Stimulated activated CD8-positive, alpha-beta memory T cell treated with anti-CD3 and anti-CD28 coated beads, Interleukin-7, amount 100 ng/mL, for 4 hours (primary cell): ENCODE results near the gene TSPAN18.

Experiments used
- DNase-seq, 2 donors: peaks; one replicate each; pipeline ENCODE4 v3.0.0-alpha.2; 2020; ENCODE audit warnings: low read depth in 2 of 2

The TSPAN18 gene

DNA sequence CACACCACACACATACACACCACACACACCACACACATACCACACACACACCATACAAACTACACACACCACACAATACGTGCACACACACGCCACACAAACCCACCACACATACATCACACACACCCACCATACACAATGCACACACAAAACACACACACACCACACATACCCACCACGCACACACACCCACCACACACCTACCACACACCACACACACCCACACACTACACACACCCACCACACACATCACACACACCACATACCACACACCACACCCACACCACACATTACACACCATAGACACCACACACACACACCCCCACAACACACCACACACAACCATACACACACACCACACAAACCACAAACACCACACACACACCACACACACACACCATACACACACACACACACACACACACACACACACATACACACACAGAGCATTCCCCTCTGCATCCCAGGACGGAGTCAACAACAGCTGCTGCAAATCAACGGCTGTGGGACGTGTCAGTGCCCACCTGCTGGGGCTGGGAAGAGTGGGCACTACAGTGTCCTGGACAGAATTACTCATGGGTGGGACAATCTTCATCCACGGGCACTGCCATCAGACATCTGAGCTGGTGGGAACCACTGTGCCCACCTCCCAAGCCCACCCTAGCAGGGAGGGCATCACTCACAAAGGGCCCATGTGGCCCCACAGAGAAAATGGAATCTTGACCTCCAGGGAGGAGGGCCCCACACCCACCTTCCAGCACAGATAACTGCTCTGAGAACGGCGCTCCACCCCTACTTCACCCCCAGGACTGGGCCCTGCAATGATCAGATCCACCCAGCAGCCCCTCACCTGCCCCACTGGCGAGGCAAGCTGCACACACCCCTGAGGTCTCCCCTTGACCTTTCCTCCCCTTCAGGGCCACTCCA, 215.5 kb downstream of the TSPAN18 start:
- DNase-seq = no peak

DNA sequence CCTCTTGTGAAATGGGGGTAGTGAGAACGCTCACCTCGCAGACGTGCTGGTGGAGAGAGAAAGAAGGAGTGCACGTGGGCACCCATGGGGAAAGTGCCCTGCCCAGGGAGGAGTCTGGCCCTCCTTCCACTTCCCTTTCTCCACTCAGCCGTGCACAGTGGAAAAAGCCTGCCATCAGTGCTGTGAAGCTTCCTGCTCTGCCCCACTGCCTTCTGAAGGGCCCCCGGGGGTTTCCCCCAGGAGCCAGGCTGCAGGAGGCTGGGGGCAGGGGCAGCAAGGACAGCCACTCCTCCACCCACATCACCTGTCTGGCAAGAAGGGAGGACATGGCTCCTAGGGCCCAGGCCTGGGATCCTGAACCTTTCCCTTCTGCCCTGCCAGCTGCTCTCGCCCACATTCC, 216.4 kb downstream of the TSPAN18 start:
- DNase-seq = peak in 1 of 2 donors; percentile 37

DNA sequence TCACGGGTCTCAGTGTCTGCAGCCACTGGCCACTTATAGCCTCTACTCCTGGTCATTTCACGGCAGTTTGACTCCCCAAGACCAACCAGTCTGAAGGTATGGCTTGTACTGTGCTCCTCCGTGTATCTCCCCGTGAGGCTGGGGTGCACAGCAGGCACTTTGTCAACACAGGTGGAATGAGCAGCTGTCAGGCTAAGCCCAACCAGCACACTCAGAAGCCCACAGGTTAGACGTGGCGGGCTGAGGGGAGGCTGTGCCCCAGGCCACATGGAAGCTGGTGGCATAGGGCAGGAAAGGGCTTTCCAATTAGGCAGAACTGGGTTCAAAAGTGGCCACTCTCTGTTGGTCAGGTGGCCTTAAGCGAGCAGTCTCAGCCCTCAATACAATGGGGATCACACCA, 216.9 kb downstream of the TSPAN18 start:
- no peak for DNase-seq

DNA sequence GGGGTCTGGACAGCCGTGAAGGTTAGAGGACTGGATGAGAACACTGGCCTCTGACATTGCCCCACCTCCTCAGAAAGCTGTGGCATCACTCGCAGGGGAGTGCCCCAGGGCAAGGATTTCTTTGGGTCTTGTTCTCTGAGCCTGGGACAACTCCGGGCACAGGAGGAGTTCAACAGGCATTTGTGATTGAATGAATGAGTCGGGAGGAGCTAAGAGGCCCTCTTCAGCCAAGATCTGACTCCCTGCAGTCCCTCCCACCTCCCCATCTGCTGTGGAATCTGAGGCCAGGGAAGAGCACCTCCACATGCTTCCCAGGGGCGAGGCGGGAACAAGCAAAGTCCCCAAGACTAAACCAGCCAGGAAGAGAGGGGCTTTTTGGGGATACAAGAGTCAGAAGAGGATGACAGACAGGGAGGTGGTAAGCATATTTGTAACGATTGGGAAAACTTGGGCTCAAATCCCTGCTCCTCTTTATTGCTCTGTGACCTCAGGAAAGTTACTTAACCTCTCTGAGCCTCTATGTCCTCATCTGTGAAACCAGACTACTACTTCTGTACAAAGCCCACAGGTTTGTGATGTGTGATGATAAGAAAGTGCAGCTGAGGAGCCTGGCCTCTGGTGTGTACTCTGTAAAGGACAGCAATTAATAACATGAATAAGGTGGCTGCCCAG, 217.6 kb downstream of the TSPAN18 start:
- DNase-seq = no peak

DNA sequence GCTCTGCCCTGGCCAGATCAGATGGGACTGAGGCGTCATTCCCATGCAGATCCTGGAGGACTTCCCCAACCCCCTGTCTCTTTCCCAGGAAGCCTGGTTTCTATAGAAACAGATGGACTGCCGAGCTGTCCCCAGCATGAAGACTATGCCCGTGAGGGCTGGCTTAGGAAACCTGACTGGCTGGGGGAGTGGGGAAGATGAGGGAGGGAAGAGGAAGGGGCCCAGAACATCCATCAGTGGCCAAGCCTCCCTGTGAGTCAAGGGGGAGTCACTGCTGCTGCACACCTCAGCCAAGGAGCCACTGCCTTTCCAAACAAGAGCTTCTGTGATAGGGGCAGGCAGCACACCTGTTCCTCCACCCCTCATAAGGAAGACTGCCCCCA, 218.1 kb downstream of the TSPAN18 start:
- DNase-seq = no peak

DNA sequence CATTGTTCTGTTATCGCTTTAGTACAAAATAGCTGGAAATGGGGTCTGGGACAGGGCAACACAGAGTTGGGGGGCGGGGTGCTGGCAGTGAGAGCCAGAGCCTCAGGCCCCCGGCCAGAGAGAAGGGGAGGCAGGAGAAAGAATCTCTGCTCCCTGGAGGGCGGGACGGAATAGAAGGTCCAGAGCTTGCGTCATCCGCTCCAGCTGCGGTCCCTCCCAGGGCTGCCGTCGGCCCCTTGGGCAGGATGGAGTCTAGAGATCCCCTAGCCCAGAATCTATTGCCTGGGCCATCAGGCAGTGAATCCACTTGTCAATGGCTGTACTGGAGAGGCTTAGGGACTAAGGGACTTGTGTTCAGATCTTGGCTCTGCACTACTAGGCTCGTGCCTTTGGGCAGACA, 218.9 kb downstream of the TSPAN18 start:
- no peak for DNase-seq

DNA sequence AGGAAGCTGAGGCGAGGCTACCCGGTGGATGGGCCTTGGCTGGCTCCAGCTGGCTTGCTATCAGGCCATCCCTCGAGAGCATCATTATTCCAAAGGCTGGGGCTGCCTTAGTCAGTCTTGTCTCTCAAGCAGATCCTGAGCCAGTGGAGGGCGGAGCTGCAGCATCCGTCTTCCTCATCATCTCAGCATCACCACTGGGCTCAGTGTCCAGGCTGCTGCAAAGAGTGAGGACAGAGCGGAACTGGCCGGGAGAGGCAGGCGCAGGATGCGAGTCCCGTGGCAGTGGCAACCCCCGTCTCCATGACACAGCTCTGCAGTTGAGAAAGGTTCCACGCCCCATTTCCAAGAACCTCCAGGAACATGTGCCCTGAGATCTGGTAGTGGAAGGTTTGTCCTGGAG, 219.5 kb downstream of the TSPAN18 start:
- no peak for DNase-seq

DNA sequence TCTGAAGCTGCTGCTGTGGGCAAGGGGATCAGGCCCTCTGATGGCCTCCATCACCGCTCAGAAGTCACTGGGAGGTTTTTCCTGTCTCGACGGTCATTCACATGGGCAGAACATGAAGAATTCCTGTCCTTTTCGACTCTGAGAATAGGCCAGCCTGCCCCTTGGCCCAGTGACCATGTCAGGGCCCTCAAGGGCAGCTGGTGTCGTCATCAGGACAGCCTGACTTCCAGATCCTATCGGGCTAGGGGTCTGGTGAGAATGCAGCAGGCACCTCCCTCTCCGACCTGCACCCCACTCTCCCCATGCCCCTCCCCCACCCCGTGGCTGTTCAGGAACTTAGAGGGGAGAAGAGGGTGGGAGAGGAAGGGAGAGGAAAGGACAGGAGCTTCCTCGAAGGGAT, 220.4 kb downstream of the TSPAN18 start:
- DNase-seq = no peak

DNA sequence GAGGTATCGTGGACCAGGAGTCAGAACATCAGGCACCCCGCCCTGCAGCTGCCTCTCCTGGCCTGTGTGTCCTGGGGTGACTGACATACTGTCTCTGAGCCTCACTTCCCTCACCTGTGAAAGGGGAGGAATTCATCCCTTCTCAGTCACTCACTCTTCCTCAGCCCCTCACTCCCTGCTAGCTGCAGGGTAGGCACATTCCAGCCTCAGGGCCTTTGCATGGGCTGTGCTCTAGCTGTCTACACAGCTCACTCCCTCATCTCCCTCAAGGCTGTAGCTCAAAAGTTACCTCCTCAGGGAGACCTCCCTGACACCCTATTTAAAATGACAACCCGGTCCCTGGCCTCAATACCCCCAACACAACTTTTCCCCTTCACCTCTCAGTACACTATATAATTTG, 221.4 kb downstream of the TSPAN18 start:
- DNase-seq = no peak

DNA sequence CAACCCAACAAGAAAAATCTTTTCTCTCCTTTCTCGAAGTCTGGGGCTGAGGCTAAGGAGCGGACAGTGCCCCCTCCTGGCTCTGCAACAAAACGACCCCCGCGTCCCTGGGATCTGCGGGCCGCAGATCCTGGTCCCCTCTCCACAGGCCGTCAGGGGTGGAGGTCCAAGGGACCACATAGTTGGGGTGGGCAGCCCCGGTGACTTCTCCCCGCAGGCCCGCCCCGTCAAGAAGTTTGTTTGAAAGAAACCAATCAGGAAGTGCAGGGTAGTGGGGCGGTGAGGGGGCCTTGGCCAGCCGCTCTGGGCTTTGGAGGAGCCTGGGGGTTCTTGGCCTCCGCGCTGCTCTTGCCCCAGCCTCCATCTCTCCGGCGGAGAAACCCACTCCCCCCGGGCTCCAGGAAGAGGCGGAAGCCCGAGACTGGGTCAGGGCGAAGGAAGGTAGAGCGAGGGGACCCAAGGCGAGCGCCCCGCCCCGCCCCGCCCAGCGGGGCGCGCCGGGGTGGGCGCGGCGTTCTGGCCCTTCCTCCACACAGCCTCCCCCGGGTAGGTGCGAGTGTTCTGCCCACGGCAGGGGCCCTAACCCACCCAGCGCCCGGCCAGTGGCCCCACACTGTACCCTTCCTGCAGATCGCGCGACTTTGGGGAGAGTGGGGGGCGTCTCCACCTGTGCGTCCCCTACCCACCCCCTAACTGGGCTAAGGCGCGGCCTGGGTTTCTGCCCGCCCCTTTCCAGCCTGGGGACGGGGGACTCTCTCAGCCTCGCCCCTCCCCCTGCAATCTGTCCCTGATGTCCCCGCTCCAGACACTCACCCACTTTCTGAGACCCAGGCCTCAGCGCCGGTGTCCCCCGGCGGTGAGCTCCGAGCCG, 222.6 kb downstream of the TSPAN18 start:
- no peak for DNase-seq

DNA sequence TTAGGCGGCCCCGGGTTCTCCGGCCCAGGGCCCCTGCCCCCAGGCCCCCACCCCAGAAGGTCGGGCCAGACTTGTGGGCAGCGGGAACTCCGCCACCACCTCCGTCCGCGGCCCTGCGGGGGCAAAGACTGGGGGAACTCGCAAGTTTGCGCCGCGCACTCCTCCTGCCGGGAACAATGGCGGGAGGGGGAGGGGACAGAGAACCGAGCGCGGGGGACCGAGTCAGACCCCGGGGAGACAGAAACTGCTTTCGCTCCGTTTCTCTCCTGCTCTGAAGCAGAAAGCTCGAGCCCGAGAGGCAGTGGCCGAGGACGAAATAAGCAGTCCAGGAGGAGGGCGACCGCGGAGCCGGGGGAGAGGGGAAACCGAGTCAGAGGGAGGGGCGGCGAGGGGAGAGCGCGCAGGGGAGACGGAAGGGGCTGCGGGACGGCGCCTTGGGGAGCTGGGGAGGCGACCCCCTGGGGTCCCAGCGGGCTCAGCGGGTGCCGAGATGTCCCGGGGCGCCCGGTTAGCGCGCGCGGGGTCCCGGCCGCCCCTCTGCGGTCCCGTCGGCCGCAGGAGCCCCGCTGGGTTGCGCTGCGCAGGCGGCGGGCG, 223.4 kb downstream of the TSPAN18 start:
- no peak for DNase-seq

DNA sequence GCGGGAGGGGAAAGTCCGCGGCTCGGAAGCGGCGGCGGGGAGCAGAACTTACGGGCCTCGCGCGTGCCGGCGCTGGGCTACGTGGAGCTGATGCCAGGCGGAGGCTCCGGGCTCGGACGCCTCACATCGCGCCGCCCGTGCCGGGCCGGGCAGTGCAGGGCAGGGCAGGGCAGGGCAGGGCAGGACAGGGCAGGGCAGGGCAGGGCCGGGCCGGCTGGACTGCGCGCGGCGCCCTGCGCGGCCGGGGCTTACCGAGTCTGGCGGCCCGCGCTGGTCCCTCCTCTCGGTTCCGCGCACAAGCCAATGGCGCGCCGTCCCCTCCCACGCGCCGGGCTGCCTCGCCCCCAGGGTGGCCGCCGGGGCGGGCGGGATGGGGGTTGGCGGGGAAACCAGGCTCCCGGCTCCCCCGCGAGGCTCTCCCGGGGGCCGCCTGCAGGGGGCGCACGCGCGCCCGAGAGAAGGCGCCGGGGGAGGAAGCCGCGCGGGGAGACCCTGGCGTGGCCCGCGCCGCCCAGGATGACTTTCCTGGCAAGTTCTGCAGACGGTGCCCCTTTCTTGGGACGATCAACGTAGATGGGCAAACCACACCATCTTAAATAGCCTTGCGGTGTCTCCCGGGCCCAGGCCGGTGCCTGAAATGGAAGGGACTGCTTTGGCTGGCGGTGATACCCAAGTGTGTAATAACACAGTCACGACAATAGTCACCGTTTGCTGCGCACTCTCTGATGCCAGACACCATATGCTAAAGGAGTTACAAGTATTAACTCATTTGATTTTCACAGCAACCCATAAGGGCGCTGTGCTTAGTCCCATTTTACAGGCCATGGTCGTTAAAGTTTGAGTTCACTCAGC, 224.1 kb downstream of the TSPAN18 start, which contains the start of gene TP53I11:
TSS of gene TP53I11 (minus strand) at position 259 of the 852 bp plus-strand sequence. CDS start 12,548 bp downstream, outside the sequence.
- peak; percentile 38 to 76 for DNase-seq

DNA sequence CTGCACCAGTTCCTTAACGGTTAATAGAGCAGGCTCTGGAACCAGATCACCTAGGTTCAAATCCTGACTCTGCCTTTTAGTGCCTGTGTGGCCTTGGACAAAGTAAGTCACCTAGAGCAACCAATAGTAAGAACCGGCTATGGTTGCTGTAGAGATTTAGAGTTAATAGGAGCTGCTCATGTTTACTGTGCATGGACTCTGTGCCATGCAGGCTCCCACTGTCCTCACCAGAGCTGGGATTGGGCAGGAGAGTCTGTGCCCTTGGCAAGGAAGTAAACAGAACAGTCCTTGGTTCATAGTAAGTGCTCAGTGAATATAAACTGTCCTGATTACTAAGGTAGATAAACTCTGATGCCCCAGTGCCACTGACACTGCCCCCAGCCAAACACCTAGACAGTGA, 225.3 kb downstream of the TSPAN18 start:
- DNase-seq = no peak

DNA sequence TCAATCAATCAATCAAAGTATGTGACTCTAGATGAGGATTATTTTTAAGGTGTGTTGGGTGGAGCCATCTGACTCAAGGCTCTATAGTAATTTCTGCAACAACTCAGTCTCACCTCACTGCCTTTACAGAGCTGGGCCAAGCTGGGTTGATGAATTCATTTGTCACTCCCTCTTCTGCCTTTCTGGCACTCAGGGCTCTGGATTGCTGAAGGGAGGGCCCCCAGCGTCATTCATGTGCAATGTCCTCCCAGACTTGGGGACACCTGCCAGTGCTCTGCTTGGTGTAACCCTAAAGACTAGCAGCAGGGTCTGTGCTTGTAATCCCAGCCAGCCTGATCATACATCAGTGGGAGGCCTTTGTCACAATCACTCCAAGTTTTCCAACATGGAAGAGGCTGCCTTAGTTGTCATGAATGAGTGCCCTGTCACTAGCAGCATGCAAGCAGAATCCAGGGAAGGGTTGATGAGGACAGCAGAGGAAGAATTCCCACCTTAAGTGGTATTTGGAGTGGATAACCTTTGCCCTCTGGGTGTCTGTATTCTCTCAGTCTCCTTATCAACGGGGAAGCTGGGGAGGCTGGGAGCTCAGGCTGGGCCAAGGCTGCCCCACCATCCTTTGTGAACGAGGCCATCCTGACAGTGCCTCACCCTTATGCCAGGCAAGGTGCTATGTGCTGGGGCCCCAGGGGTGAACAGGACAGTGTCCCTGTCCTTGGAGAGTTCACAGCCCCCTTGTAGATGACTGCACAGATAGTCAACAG, 225.9 kb downstream of the TSPAN18 start:
- DNase-seq = no peak

DNA sequence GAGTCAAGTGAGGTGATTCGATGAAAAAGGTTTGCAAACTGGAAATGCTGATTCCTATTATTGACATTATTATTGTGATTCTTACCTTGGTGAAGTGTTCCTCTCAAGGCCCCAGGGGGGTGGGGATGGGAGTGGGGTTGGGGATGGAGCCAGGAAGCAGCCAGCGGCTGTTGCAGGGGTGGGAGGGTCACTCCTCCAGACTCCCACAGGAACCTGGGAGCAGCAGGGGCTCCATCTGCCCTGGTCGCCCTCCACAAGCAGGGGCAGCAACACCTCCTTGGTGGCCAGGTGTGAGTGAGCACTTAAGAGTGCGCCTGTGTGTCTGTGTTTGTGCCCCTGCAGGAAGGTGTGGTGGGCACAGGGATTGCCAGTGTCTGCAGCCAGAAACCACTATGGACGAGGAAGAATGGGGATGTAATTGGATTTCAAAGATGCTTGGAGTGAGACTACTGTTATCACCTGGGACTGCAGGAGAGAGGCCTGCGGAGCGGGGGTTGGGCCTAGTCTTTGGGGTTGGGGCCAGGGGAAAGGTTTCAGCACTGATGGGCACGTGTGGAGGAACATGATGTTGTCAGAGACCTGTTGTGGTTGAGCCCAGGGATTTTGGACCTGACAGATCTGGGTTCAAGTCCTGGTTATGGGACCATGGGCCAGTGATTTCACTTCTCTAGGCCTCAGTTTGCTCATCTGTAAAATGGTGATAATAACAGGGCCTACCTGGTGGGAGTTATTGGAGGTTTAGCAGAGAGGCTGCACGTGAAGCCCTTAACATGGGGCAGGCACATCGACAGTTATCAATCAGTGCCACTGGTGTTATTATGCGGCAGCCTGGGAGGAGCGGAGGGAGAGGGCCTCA, 227.5 kb downstream of the TSPAN18 start:
- no peak for DNase-seq

DNA sequence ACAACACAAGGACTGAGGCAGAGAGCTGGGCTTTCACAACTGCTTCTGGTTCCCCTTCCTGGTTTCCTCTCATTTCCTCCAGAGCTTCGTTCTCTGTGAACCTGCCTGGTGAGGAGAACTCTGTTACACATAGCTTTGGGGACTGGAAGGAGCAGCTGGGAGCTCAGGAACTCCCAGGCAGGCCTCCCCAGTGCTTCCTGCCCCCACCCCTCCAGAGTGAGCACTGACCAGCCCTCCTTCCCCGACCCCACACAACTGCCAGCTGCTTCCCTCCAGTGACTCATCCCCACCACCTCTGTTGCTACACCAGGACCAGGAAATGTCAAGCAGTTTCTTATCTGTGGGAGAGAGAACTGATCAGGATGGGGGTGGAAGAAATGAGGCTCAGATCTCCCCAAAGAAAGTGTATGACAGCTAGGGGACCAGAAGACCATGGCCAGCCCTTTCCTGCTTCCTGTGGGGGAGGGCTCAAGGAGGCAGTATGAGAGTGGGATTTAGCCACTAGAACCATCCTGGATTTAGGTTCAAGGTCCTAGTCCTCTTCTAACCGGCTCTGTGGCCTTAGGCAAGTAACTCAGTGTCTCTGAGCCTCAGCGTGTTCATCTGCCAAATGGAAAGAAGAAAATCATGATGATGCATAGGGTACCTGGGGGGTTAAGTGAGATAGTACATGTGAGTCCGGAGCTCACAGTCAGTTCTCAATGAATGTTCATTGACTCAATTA, 228.4 kb downstream of the TSPAN18 start:
- DNase-seq = no peak

DNA sequence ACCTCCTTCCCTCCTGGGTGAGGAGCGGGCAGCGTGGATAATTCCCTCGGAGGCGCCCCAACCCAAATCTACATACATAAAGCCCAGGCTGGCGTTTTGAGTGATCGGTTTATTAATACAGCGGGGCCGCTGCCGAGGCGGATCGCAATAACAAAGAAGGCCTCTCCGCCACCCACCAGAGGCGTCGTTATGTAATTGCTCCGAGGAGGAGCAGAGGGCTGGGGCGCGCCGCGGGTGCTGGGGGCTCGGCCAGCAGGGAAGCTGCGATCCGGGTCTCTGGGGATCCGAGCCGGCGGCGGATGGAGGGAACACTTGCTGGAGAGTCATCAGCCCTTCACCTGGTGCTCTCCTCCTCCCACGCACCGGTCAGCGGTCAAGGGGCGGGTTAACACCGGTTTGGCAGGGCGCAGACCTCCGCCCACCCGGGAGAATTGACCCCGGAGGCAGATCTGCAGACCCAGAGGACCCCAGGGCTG, 230.3 kb downstream of the TSPAN18 start:
- DNase-seq = no peak
